Mesothelial cell of epicardium (in vitro differentiated cells): ENCODE data around the gene CAMKMT. TPM values are rescaled to one million over a fixed set of nuclear protein-coding genes. Genes with fewer than 3 reads are reported as not detected.

Experiments
- DNase-seq, 2 experiments: peaks; one replicate each; pipeline ENCODE4 v3.0.0; 2021; ENCODE audit warnings: low spot score in 2 of 2; ENCODE audit not compliant: unreplicated experiment in 2 of 2
- H3K27ac Mint-ChIP-seq: 2 replicates; pipeline ENCODE4 v1.8.0; 2021; ENCODE audit warnings: mixed read lengths
- H3K27me3 Mint-ChIP-seq: 2 replicates; pipeline ENCODE4 v1.8.0; 2021; ENCODE audit warnings: low read depth, mixed read lengths
- H3K36me3 Mint-ChIP-seq: 2 replicates; pipeline ENCODE4 v1.8.0; 2021; ENCODE audit warnings: mixed read lengths
- H3K4me1 Mint-ChIP-seq: 2 replicates; pipeline ENCODE4 v1.8.0; 2021; ENCODE audit warnings: mixed read lengths
- H3K4me3 Mint-ChIP-seq: 2 replicates; pipeline ENCODE4 v1.8.0; 2021; ENCODE audit warnings: mild to moderate bottlenecking, moderate library complexity, mixed read lengths
- H3K9me3 Mint-ChIP-seq: 2 replicates; pipeline ENCODE4 v1.8.0; 2021; ENCODE audit warnings: mixed read lengths
- CTCF ChIP-seq: fragments of 200-600 bp; sonication (generic); IDR thresholded peaks from one replicate; pipeline ENCODE4 v1.5.0; 2021; ENCODE audit warnings: antibody characterized with exemption; ENCODE audit not compliant: unreplicated experiment
- total RNA-seq: library from RNA; stranded (reverse); gene quantifications from 3 replicates; pipeline ENCODE4 v1.2.1, GENCODE V29; 2021

The CAMKMT gene
- total RNA-seq, 1 donor from 2014 or later = 8.3 TPM

GRCh38 chr2:44768438-44769236, 406.9 kb downstream of the CAMKMT start:
- H3K36me3 Mint-ChIP-seq = no peaks in the 10 kb centered on the region
- peak overlapping the region; percentile 30 for H3K4me3 Mint-ChIP-seq
- DNase-seq = no peak
- H3K27me3 Mint-ChIP-seq = peaks cover 91% of the 10 kb centered on the region
- TF ChIP-seq CTCF = no peak
- H3K4me1 Mint-ChIP-seq = peaks cover 4% of the 10 kb centered on the region
- H3K27ac Mint-ChIP-seq = no peak overlapping the region
- H3K9me3 Mint-ChIP-seq = no peaks in the 10 kb centered on the region

GRCh38 chr2:44769349-44770011, 407.7 kb downstream of the CAMKMT start:
- Mint-ChIP-seq H3K4me3 (no peak overlapping the region), H3K9me3 (no peaks in the 10 kb centered on the region), H3K4me1 (peaks cover 4% of the 10 kb centered on the region), H3K36me3 (no peaks in the 10 kb centered on the region), H3K27ac (no peak overlapping the region), H3K27me3 (peaks cover 88% of the 10 kb centered on the region)
- DNase-seq = no peak
- no peak for TF ChIP-seq CTCF

GRCh38 chr2:44770221-44771195, 408.8 kb downstream of the CAMKMT start:
- Mint-ChIP-seq H3K27me3 (peaks cover 88% of the 10 kb centered on the region), H3K36me3 (no peaks in the 10 kb centered on the region), H3K4me3 (no peak overlapping the region), H3K4me1 (peaks cover 4% of the 10 kb centered on the region), H3K27ac (no peak overlapping the region), H3K9me3 (no peaks in the 10 kb centered on the region)
- no peak for DNase-seq
- TF ChIP-seq CTCF = no peak

GRCh38 chr2:44771522-44771921, 409.8 kb downstream of the CAMKMT start:
- DNase-seq = no peak
- H3K4me3 Mint-ChIP-seq = no peak overlapping the region
- H3K27ac Mint-ChIP-seq = no peak overlapping the region
- peaks cover 86% of the 10 kb centered on the region for H3K27me3 Mint-ChIP-seq
- H3K4me1 Mint-ChIP-seq = peaks cover 4% of the 10 kb centered on the region
- no peaks in the 10 kb centered on the region for H3K36me3 Mint-ChIP-seq
- no peaks in the 10 kb centered on the region for H3K9me3 Mint-ChIP-seq
- no peak for TF ChIP-seq CTCF

- peaks cover 84% of the 10 kb centered on the region for H3K27me3 Mint-ChIP-seq
- H3K36me3 Mint-ChIP-seq = no peaks in the 10 kb centered on the region
- no peaks in the 10 kb centered on the region for H3K9me3 Mint-ChIP-seq
- no peak for TF ChIP-seq CTCF
- H3K4me3 Mint-ChIP-seq = no peak overlapping the region
- peaks cover 5% of the 10 kb centered on the region for H3K4me1 Mint-ChIP-seq
- DNase-seq = no peak
- H3K27ac Mint-ChIP-seq = no peak overlapping the region
These were observed 410.4 kb downstream of the CAMKMT start for GRCh38 chr2:44772131-44772530.
